Renal cortex interstitium (tissue), 11 donors: ENCODE results near the gene LRRC46. TPM values are rescaled to one million over a fixed set of nuclear protein-coding genes. Genes with fewer than 3 reads are reported as not detected.

Experiments
- DNase-seq, 11 donors: peaks; one replicate each; pipeline ENCODE4 v3.0.0-alpha.2; 2013; ENCODE audit warnings: low read depth in 9 of 11, low spot score in 4 of 11; ENCODE audit errors: extremely low read depth in 1 of 11
- polyA plus RNA-seq, 3 donors: library from polyadenylated mRNA; unstranded; fragments of 120-200 nt; gene quantifications; one replicate each; pipeline ENCODE4 v1.2.1, GENCODE V29; 2013; ENCODE audit not compliant: insufficient read length in 3 of 3

The LRRC46 gene
- polyA plus RNA-seq, 3 donors: 2.5 to 3.6 (median 3.4) TPM

DNA sequence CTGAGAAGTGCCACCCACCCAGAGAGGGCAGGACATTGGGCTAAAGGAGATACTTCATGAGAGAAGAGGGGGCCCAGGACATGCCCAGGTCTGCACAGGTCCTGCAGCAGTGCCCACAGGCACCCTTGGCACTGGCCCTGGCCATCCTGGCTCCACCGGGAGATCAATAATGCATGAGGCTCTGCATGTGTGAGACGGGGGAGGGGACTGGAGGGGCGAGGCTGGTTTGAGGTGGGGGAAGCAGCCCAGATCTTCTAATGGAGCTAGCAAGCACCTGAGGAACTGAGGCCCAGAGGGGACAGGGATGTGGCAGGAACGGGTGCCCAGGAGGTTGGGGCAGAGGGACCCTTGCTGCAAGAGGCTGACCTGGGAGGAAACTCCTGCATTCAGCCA lies 10.4 kb upstream of the LRRC46 start:
- DNase-seq: no peak

- DNase-seq: peak in 10 of 11 donors; percentile 55 to 85 (median 66)
Measured at GRCh38 chr17:47821424-47822391, 9.8 kb upstream of the LRRC46 start, which contains the start of gene OSBPL7. OSBPL7 (minus strand) TSS chr17:47821794; CDS start chr17:47820278, 1,516 bp downstream.

DNA sequence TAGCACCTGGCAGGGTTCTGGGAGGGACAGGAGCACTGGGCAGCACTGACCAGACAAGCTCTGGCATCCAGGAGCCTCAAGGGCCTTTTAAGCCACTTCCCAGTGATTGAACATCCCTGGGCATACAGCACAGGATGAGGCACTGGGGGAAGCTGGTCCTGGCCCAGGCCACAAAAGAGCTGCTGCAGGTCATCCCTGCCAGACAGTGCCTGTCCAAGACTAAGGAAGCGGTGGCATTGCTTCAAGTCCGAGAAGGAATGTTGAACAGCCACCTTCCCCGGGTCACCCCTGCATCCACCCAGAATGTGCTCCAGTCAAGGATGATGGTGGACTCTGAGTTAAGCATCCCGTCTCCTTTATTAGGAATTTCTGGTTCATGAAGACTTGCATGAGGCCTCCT lies 8.7 kb upstream of the LRRC46 start:
- DNase-seq: no peak

DNA sequence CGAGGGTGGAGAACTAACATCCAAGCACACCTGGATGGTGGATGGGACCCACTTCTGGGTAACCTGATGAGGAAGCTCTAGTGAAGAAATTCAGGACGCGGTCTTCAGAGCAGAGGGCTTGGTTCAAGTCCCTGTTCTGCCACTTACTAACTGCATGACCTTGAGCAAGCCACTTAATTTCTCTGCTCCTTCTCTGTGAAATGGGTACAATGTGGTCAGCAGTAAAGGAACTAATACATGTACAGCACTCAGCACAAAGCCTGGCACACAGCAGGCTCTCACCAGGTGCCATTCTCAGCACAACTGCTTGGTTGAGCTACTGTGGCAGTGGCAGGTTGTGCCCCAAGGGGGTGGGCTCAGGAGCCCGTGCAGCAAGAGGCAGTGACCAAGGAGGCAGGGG lies 8.0 kb upstream of the LRRC46 start:
- no peak for DNase-seq

- no peak for DNase-seq
Measured at GRCh38 chr17:47829870-47830269, 1.6 kb upstream of the LRRC46 start.

DNA sequence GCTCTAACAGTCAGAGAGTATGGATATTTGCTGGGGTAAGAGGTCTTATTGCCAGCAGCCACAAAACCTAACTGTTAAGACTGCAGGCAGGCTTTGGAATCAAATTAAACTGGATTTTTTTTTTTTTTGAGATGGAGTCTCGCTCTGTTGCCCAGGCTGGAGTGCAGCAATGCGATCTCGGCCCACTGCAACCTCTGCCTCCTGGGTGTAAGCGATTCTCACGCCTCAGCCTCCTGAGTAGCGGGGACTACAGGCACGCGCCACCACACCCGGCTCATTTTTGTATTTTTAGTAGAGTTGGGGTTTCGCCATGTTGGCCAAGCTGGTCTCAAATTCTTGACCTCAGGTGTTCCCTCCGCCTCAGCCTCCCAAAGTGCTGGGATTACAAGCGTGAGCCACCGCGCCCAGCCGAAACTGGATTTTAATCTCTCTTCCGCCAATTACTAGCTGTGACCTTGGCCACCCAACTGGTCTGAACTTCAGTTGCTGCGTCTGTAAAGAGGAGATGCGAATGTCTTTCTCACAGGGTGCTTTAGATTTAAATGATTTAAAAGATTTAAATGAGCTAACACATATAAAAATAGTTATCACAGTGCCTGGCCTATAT lies 971 bp upstream of the LRRC46 start:
- DNase-seq: no peak

- no peak for DNase-seq
Measured at GRCh38 chr17:47831934-47832327, 461 bp downstream of the LRRC46 start.

GRCh38 chr17:47834756-47835155 lies 3.3 kb downstream of the LRRC46 start:
- no peak for DNase-seq

DNA sequence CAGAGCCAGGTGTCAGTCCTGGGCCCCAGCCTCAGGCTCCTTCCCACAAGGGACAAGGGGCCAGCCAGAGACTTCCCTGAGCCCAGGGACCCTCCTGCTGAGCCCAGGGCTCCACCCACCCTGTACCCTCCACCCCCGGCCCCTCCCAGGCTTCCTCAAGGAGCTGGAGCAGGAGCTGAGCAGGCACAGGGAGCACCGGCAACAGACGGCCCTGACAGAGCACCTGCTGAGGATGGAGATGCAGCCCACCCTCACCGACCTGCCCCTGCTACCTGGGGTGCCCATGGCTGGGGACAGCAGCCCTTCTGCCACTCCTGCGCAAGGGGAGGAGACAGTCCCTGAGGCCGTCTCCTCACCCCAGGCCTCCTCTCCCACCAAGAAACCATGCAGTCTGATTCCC lies 5.1 kb downstream of the LRRC46 start:
- DNase-seq: no peak

DNA sequence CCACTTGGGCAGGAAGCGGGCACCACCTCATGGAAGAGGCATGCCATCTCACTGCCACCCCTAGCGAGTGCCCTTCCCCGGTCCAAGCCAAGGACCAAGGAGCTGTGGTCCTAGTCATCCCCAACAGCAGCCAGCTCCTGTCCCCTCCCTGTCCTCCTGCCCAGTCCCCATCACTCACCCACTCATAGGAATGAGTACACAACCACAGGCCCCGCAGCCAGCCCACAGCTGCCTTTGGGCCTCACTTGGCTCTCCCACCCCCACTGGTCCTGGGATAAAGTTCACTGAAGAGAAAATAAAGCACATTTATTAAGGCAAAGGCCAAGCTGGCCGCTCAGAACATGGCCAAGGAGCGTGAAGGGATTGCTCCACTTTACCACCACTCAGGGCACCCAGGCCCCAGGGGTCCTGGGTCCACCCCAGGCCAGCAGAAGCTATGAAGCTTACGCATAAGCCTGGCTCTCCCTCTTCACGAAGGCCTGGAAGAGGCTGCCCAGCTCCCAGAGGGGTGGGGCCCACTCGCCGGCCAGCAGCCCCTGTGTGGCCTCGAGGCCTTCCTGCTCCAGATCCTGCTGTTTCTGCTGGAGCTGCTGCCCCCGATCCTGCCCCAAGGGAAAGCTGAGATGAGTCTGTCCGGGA lies 6.0 kb downstream of the LRRC46 start:
- no peak for DNase-seq

GRCh38 chr17:47838636-47839035 lies 7.2 kb downstream of the LRRC46 start:
- no peak for DNase-seq

GRCh38 chr17:47839071-47839470 lies 7.6 kb downstream of the LRRC46 start:
- DNase-seq: no peak

DNA sequence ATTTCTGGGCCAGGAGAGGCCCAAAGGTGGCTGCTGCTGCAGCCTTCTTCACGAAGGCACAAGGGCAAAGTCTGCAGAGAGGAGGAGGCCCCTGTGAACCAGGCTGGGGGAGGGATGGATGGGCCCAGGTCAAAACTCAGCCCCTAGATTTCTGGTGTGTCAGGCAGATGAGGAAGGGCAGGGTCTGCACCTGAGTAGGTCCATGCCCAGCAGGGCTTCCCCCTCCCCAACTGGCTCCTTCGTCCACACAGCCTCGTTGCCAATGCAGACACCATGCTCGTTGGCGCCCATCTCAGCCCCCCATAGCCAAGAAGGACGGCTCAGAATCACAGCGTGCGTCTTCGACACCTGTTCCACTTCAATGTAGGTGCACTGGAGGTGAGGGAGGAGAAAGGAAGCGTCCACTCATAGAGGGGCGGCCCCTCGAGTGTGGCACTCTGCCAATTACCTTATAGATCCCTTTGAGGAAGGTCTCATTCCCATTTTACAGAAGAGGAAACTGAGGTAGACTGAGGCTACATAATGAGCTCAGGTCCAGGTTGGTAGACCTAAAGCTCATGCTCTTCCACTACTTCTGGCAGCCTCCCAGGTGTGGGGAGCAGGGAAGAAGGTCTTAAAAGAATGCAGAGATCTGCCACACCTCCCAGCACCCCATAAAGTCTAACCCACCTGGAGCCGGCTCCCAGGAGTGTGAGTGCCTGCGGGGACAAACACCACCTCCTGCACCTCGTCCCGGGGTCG lies 8.7 kb downstream of the LRRC46 start:
- DNase-seq: no peak

DNA sequence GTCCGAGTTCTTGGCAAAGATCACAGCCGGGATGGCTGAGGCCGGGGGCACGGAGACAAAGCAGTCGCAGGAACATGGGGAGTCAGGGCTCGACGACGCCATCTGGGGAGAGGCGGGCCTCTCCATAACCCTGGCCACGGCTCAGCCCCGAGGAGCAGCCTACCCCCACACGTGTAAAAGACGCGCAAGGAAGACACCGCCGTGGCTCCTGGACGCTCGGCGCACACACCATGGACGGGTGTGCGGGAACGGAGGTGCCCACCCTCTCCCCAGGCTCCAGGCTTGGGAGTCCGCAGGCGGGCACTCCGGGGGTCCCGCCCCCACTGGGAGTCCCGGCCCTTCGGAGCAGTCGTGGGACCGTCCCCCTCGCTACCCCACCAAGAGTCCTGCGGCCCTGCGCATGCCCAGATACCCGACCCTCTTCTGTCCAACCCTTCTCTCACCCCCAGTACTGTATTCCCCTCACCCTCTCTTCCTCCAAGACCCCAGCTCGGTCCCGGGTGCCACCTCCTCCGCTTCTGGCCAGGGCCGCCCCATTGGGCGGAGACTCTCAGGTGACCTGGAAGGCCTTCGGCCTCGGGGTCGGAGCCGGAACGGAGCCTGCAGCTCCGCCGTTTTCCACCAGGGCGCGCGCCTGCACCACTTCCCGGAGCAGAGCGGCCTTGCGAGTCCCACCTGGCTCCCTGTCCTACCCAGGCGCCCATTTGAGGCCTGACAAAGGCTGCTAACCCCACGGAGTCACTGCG lies 9.4 kb downstream of the LRRC46 start, which contains the start of gene SCRN2:
SCRN2 (minus strand) TSS at position 532 of the 746 bp plus-strand sequence; CDS start at position 102, 430 bp downstream.
- peak; percentile 76 to 85 (median 81) for DNase-seq

DNA sequence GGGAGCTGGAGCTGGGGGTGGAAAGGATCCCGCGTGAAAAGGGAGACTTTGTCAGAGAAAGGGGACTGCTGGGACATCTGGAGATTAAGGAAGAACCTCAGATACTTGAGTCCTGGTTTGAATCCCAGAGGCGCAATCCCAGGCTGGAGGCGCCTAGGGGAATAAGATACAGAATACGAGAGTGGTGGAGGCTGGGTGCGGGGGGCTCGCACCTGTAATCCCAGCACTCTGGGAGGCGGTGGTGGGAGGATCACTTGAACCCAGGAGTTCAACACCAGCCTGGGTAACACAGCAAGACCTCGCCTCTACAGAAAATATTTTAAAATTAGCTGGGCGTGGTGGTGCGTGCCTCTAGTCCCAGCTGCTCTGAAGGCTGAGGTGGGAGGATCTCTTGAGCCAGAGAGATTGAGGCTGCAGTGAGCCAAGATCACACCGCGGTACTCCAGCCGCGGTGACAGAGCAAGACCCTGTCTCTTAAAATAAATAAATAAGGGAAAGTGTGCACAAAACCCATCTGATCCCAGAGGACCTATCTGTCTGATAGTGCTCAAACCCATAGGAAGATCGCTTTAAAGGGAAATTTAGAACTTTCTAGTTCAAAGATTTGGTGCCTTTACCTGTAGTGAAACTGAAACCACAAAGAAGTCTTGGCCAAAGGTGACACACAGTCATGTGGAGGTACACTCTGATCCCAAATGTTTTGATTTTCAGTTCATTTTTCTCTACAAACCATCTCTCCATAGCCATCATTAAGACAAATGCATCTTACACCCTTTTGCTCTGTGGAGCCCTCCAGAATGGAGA lies 10.2 kb downstream of the LRRC46 start:
- DNase-seq: no peak

DNA sequence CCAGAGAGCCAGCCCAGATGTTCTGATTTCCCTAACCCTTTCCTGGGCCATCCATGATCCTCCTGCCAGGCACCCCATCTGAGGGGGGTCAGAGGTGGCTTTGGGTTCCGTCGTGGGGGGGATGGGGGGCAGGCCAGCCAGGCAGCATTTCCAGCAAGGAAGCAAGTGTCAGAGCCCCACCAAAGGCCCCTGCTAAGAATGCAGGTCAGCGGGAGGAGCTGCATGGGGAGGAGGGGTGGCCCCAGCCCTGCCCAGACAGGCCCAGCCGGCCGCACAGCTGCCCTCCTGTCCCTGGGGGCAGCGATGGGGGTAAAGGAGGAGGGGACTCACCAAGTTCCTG lies 11.9 kb downstream of the LRRC46 start:
- no peak for DNase-seq

- no peak for DNase-seq
Measured at GRCh38 chr17:47844227-47844626, 12.8 kb downstream of the LRRC46 start.
